HG03097 (cell line): ENCODE measurements around the gene TSEN2.

ENCODE experiments used
- ATAC-seq: cut with Tn5 transposase; IDR thresholded peaks from one replicate; pipeline ENCODE4 v1.9.1; 2021; ENCODE audit not compliant: unreplicated experiment, low FRiP score

Gene TSEN2

GRCh38 chr3:12545473-12545791, 61.2 kb downstream of the TSEN2 start, which contains the start of gene MKRN2OS:
Gene MKRN2OS, minus strand, starts transcription at chr3:12545499. Its CDS starts 35 bp downstream, at chr3:12545464.
- ATAC-seq: no peak

GRCh38 chr3:12549971-12550760, 65.9 kb downstream of the TSEN2 start:
- ATAC-seq: no peak

GRCh38 chr3:12553921-12554391, 69.7 kb downstream of the TSEN2 start:
- ATAC-seq: no peak

GRCh38 chr3:12556314-12556689, 72.0 kb downstream of the TSEN2 start:
- no peak for ATAC-seq

GRCh38 chr3:12556690-12557472, 72.6 kb downstream of the TSEN2 start, which contains the start of gene MKRN2:
Gene MKRN2, plus strand, starts transcription at chr3:12557087. Its CDS starts 64 bp downstream, at chr3:12557151.
- peak; percentile 71 for ATAC-seq

GRCh38 chr3:12557473-12558100, 73.3 kb downstream of the TSEN2 start:
- ATAC-seq: no peak

- ATAC-seq: no peak
Observed at GRCh38 chr3:12558706-12559105, 74.4 kb downstream of the TSEN2 start.

- no peak for ATAC-seq
Observed at GRCh38 chr3:12559520-12559919, 75.2 kb downstream of the TSEN2 start.

GRCh38 chr3:12560505-12561190, 76.4 kb downstream of the TSEN2 start:
- no peak for ATAC-seq

GRCh38 chr3:12561397-12561796, 77.1 kb downstream of the TSEN2 start:
- ATAC-seq: no peak

- ATAC-seq: no peak
Observed at GRCh38 chr3:12562451-12562850, 78.2 kb downstream of the TSEN2 start.

- no peak for ATAC-seq
Observed at GRCh38 chr3:12566976-12567375, 82.7 kb downstream of the TSEN2 start.

- ATAC-seq: no peak
Observed at GRCh38 chr3:12568747-12569146, 84.5 kb downstream of the TSEN2 start.

GRCh38 chr3:12569836-12570235, 85.6 kb downstream of the TSEN2 start:
- ATAC-seq: no peak

GRCh38 chr3:12571986-12572385, 87.7 kb downstream of the TSEN2 start:
- ATAC-seq: no peak

GRCh38 chr3:12574131-12574530, 89.9 kb downstream of the TSEN2 start:
- ATAC-seq: no peak

GRCh38 chr3:12574661-12575060, 90.4 kb downstream of the TSEN2 start:
- ATAC-seq: no peak

- no peak for ATAC-seq
Observed at GRCh38 chr3:12577379-12577778, 93.1 kb downstream of the TSEN2 start.

- ATAC-seq: no peak
Observed at GRCh38 chr3:12578742-12579141, 94.5 kb downstream of the TSEN2 start.

- ATAC-seq: no peak
Observed at GRCh38 chr3:12579456-12579855, 95.2 kb downstream of the TSEN2 start.

GRCh38 chr3:12579905-12580304, 95.6 kb downstream of the TSEN2 start:
- ATAC-seq: no peak
